Transverse colon (tissue), 4 donors: ENCODE data around the gene PPARA. TPM values are rescaled to one million over a fixed set of nuclear protein-coding genes. Genes with fewer than 3 reads are reported as not detected.
A peak's percentile ranks its signal among the peaks of the same experiment; 100 is the strongest.

ENCODE experiments used
- DNase-seq: peaks from one replicate; pipeline ENCODE4 v3.0.0-alpha.2; 2019
- H3K27ac ChIP-seq, 4 donors: fragments of 200-600 bp; sonication (generic); 2 replicates each; pipeline ENCODE4 v1.5.1; 2016 to 2018; ENCODE audit warnings: inconsistent platforms in 4 of 4
- H3K27me3 ChIP-seq: fragments of 200-600 bp; sonication (generic); 2 replicates; pipeline ENCODE4 v1.5.1; 2017; ENCODE audit warnings: inconsistent platforms
- H3K36me3 ChIP-seq, 4 donors: fragments of 200-600 bp; sonication (generic); 2 replicates each; pipeline ENCODE4 v1.5.1; 2017 to 2019; ENCODE audit warnings: inconsistent platforms in 4 of 4
- H3K4me1 ChIP-seq, 4 donors: fragments of 200-600 bp; sonication (generic); 2 replicates each; pipeline ENCODE4 v1.5.1; 2017 to 2020; ENCODE audit warnings: inconsistent platforms in 4 of 4
- H3K4me3 ChIP-seq, 4 donors: fragments of 200-600 bp; sonication (generic); 1 replicate in 1 of 4; 2 replicates in 3 of 4; pipeline versions ENCODE4 v1.5.1 to v1.6.1; 2017 to 2019; ENCODE audit warnings: inconsistent platforms in 4 of 4
- H3K9me3 ChIP-seq, 2 donors: fragments of 200-600 bp; sonication (generic); 2 replicates each; pipeline ENCODE4 v1.5.1; 2017 to 2019; ENCODE audit warnings: inconsistent platforms in 2 of 2
- CTCF ChIP-seq, 5 experiments: fragments of 200-600 bp in 3 of 5; fragments of 450-650 bp in 2 of 5; sonication (generic) in 3 of 5; IDR thresholded peaks; 1 replicate in 2 of 5; 2 replicates in 3 of 5; pipeline ENCODE4 v1.5.1; 2016 to 2017; ENCODE audit warnings: antibody characterized with exemption in 5 of 5, inconsistent platforms in 3 of 5, mild to moderate bottlenecking in 2 of 5, moderate library complexity in 1 of 5
- EP300 ChIP-seq: sonication (generic); formaldehyde crosslinking; IDR thresholded peaks from one replicate; pipeline ENCODE4 v1.6.1; 2017; ENCODE audit warnings: antibody characterized with exemption, low read depth
- POLR2A ChIP-seq: fragments of 450-650 bp; IDR thresholded peaks from one replicate; pipeline ENCODE4 v1.6.1; 2016; ENCODE audit warnings: antibody characterized with exemption, mild to moderate bottlenecking, moderate library complexity
- POLR2AphosphoS5 ChIP-seq, 3 donors: sonication (generic); formaldehyde crosslinking; IDR thresholded peaks; one replicate each; pipeline ENCODE4 v1.6.1; 2016; ENCODE audit warnings: antibody characterized with exemption in 3 of 3
- WGBS, 2 donors: methylation state at CpG; one replicate each; pipeline ENCODE4 v1.1.5; 2018; ENCODE audit warnings: low coverage in 1 of 2; 5-methylcytosine and 5-hydroxymethylcytosine counted together
- in situ Hi-C, 4 donors: fragments of 200-750 bp; cut with MboI; loops; one replicate each; pipeline versions ENCODE4 v1.15.0 to v1.15.1; 2017; ENCODE audit warnings: low sequenced_read_pairs in 3 of 4, low pct_ligation_motif_present in 1 of 4, low pct_unique_long_range_greater_than_20kb in 1 of 4
- intact Hi-C: fragments of 100-400 bp; cut with DNase I; formaldehyde crosslinking; loops from one replicate; pipeline ENCODE4 v1.15.1; 2023; ENCODE audit warnings: low total_unique reads
- total RNA-seq, 4 donors: library from RNA; depleted of rRNA; stranded (reverse); fragments of >200 nt; gene quantifications; one replicate each; pipeline ENCODE4 v1.1.0, GENCODE V29; 2016

PPARA gene
- total RNA-seq: 10 to 100 TPM; 52.0 to 88.1 (median 74.7) TPM

GRCh38 chr22:46150034-46150654, at the start of gene PPARA:
Gene PPARA, plus strand, starts transcription at chr22:46150526. Its CDS starts 47,858 bp downstream, at chr22:46198384.
- in situ Hi-C loops: no loop called here
- 1% methylated on average over 14 of the region's 98 CpGs; no CpG with 5 or more reads in 1 of the 2 donors for whole genome bisulfite sequencing, 2 donors
- no peaks in the 10 kb centered on the region for H3K9me3 ChIP-seq
- H3K27me3 ChIP-seq: no peaks in the 10 kb centered on the region
- H3K36me3 ChIP-seq: peaks cover 0 to 3% (median 0%) of the 10 kb centered on the region in 4 donors
- intact Hi-C loops: loop anchor here (5.0 kb wide), 1 partner anchor 97 kb away; no protein-coding TSS in a partner anchor
- H3K27ac ChIP-seq: peak within 1 kb of the TSS; percentile 91 to 98 (median 95)
- TF ChIP-seq POLR2AphosphoS5 (IDR thresholded peaks at IDR 0.05): peak in 2 of 3 donors; percentile 17 to 71
- no peak for TF ChIP-seq EP300
- TF ChIP-seq POLR2A: peak; percentile 40
- TF ChIP-seq CTCF (IDR thresholded peaks at IDR 0.05): no peak
- peak; percentile 96 for DNase-seq
- peaks cover 13 to 50% (median 29%) of the 10 kb centered on the region in 4 donors for H3K4me1 ChIP-seq
- H3K4me3 ChIP-seq: peak within 1 kb of the TSS; percentile 85 to 97 (median 90)

- H3K9me3 ChIP-seq: no peaks in the 10 kb centered on the region
- TF ChIP-seq CTCF (IDR thresholded peaks at IDR 0.05) (no peak), POLR2A (no peak), EP300 (no peak), POLR2AphosphoS5 (IDR thresholded peaks at IDR 0.05) (no peak)
- H3K27ac ChIP-seq: peak overlapping the region in 2 of 4 donors; percentile 19 to 82
- DNase-seq: no peak
- H3K36me3 ChIP-seq: peaks cover 0 to 13% (median 6%) of the 10 kb centered on the region in 4 donors
- peaks cover 32 to 44% (median 34%) of the 10 kb centered on the region in 4 donors for H3K4me1 ChIP-seq
- no peak overlapping the region for H3K4me3 ChIP-seq
- WGBS, 2 donors: 84 to 100% methylated on average over 2 to 8 of the region's 11 CpGs
- in situ Hi-C loops (loop anchor here in 1 of 4 donors (25.0 kb wide), 1 partner anchor 435 kb away; the partner anchor contains the start of gene CELSR1), intact Hi-C loops (no loop called here)
- no peaks in the 10 kb centered on the region for H3K27me3 ChIP-seq
Observed at GRCh38 chr22:46102159-46102558, 48.2 kb upstream of the PPARA start.

GRCh38 chr22:46102752-46103151, 47.6 kb upstream of the PPARA start:
- no peak for DNase-seq

More at GRCh38 chr22:46102752-46103151, 47.6 kb upstream of the PPARA start:
- H3K27me3 ChIP-seq: no peaks in the 10 kb centered on the region
- in situ Hi-C loops: loop anchor here in 1 of 4 donors (25.0 kb wide), 1 partner anchor 435 kb away; the partner anchor contains the start of gene CELSR1
- intact Hi-C loops: no loop called here
- peak overlapping the region in 2 of 4 donors; percentile 19 to 82 for H3K27ac ChIP-seq
- no peaks in the 10 kb centered on the region for H3K9me3 ChIP-seq
- H3K4me1 ChIP-seq: peaks cover 38 to 50% (median 39%) of the 10 kb centered on the region in 4 donors
- H3K4me3 ChIP-seq: no peak overlapping the region
- peaks cover 0 to 13% (median 5%) of the 10 kb centered on the region in 4 donors for H3K36me3 ChIP-seq
- TF ChIP-seq EP300: no peak
- no peak for TF ChIP-seq CTCF (IDR thresholded peaks at IDR 0.05)
- no peak for TF ChIP-seq POLR2AphosphoS5 (IDR thresholded peaks at IDR 0.05)
- no peak for TF ChIP-seq POLR2A
- WGBS, 2 donors: 88 to 90% methylated on average over 2 to 8 of the region's 13 CpGs
